ENCODE results near the gene EIF4E2. TPM values are rescaled to one million over a fixed set of nuclear protein-coding genes. Genes with fewer than 3 reads are reported as not detected.
"Not testable (repeated sequence)": the region's sequence is repeated elsewhere in the genome, so short reads cannot be mapped to it uniquely, and the experiment has no call there.

The EIF4E2 gene
- total RNA-seq, 1 donor from 2014 or later = 97.0 TPM

GRCh38 chr2:232569541-232569940 lies 19.1 kb downstream of the EIF4E2 start:
- Histone ChIP-seq H3K4me2 (no peak overlapping the region), H3K27ac (no peak overlapping the region), H3K9me3 (ENCODE audit: low read depth) (no peaks in the 10 kb centered on the region), H3K9ac (no peak overlapping the region), H4K20me1 (ENCODE audit: low read depth) (peaks cover 3% of the 10 kb centered on the region), H3K79me2 (ENCODE audit: low read depth) (no peaks in the 10 kb centered on the region), H2AFZ (replicated peaks) (no peak overlapping the region), H3F3A (ENCODE audit: low read depth) (no peaks in the 10 kb centered on the region), H3K27me3 (no peaks in the 10 kb centered on the region), H3K4me3 (no peak overlapping the region), H3K36me3 (peaks cover 9% of the 10 kb centered on the region), H3K4me1 (peaks cover 4% of the 10 kb centered on the region)
- TF ChIP-seq EZH2phosphoT487 (IDR thresholded peaks at IDR 0.05) (no peak), CTCF (IDR thresholded peaks at IDR 0.05) (no peak), EZH2 (IDR thresholded peaks at IDR 0.05) (no peak)
- Mint-ChIP-seq H3K36me3 (peaks cover 45% of the 10 kb centered on the region), H3K27me3 (ENCODE audit: insufficient read depth, low read depth) (peaks cover 4% of the 10 kb centered on the region), H3K9me3 (no peaks in the 10 kb centered on the region), H3K4me1 (peaks cover 10% of the 10 kb centered on the region), H3K4me3 (no peak overlapping the region), H3K27ac (no peak overlapping the region)
- DNase-seq (ENCODE audit: low spot score) = no peak

- H3K27me3 Mint-ChIP-seq (ENCODE audit: insufficient read depth, low read depth); H3F3A ChIP-seq (ENCODE audit: low read depth); H2AFZ ChIP-seq (replicated peaks); H3K27ac Mint-ChIP-seq; H3K9ac ChIP-seq; H3K9me3 ChIP-seq (ENCODE audit: low read depth); H3K4me1 ChIP-seq; H3K4me3 ChIP-seq; H3K36me3 ChIP-seq; DNase-seq (ENCODE audit: low spot score); H3K9me3 Mint-ChIP-seq; H3K27ac ChIP-seq; H4K20me1 ChIP-seq (ENCODE audit: low read depth); H3K4me3 Mint-ChIP-seq; H3K79me2 ChIP-seq (ENCODE audit: low read depth); H3K4me2 ChIP-seq; H3K27me3 ChIP-seq: not testable (repeated sequence)
- peaks cover 48% of the 10 kb centered on the region for H3K36me3 Mint-ChIP-seq
- H3K4me1 Mint-ChIP-seq = peaks cover 10% of the 10 kb centered on the region
Observed at GRCh38 chr2:232570481-232570880, 20.0 kb downstream of the EIF4E2 start.

- H3K4me1 ChIP-seq = peaks cover 4% of the 10 kb centered on the region
- no peak overlapping the region for H2AFZ ChIP-seq (replicated peaks)
- Mint-ChIP-seq H3K4me1 (peaks cover 10% of the 10 kb centered on the region), H3K36me3 (peaks cover 46% of the 10 kb centered on the region), H3K4me3 (no peak overlapping the region), H3K27me3 (ENCODE audit: insufficient read depth, low read depth) (peaks cover 4% of the 10 kb centered on the region), H3K27ac (no peak overlapping the region), H3K9me3 (no peaks in the 10 kb centered on the region)
- H3K27ac ChIP-seq = no peak overlapping the region
- DNase-seq (ENCODE audit: low spot score) = no peak
- no peak overlapping the region for H3K9ac ChIP-seq
- peaks cover 3% of the 10 kb centered on the region for H4K20me1 ChIP-seq (ENCODE audit: low read depth)
- no peaks in the 10 kb centered on the region for H3K9me3 ChIP-seq (ENCODE audit: low read depth)
- H3K36me3 ChIP-seq = peaks cover 9% of the 10 kb centered on the region
- no peaks in the 10 kb centered on the region for H3F3A ChIP-seq (ENCODE audit: low read depth)
- H3K79me2 ChIP-seq (ENCODE audit: low read depth) = no peaks in the 10 kb centered on the region
- no peak for TF ChIP-seq EZH2phosphoT487 (IDR thresholded peaks at IDR 0.05)
- no peak for TF ChIP-seq EZH2 (IDR thresholded peaks at IDR 0.05)
- no peak for TF ChIP-seq CTCF (IDR thresholded peaks at IDR 0.05)
- H3K4me3 ChIP-seq = no peak overlapping the region
- no peak overlapping the region for H3K4me2 ChIP-seq
- H3K27me3 ChIP-seq = no peaks in the 10 kb centered on the region
Observed at GRCh38 chr2:232571026-232571474, 20.6 kb downstream of the EIF4E2 start.

GRCh38 chr2:232573042-232573441 lies 22.6 kb downstream of the EIF4E2 start:
- no peaks in the 10 kb centered on the region for H3K27me3 ChIP-seq
- Mint-ChIP-seq H3K9me3 (no peaks in the 10 kb centered on the region), H3K27me3 (ENCODE audit: insufficient read depth, low read depth) (peaks cover 4% of the 10 kb centered on the region), H3K4me3 (no peak overlapping the region), H3K4me1 (peaks cover 10% of the 10 kb centered on the region), H3K27ac (no peak overlapping the region), H3K36me3 (peaks cover 31% of the 10 kb centered on the region)
- H3K4me1 ChIP-seq = peaks cover 12% of the 10 kb centered on the region
- no peak overlapping the region for H3K4me3 ChIP-seq
- no peak overlapping the region for H3K9ac ChIP-seq
- no peak overlapping the region for H3K27ac ChIP-seq
- no peaks in the 10 kb centered on the region for H3K36me3 ChIP-seq
- TF ChIP-seq EZH2 (IDR thresholded peaks at IDR 0.05) = no peak
- no peak for TF ChIP-seq EZH2phosphoT487 (IDR thresholded peaks at IDR 0.05)
- no peak for TF ChIP-seq CTCF (IDR thresholded peaks at IDR 0.05)
- H2AFZ ChIP-seq (replicated peaks) = no peak overlapping the region
- H4K20me1 ChIP-seq (ENCODE audit: low read depth) = peaks cover 3% of the 10 kb centered on the region
- no peak overlapping the region for H3K4me2 ChIP-seq
- H3K79me2 ChIP-seq (ENCODE audit: low read depth) = no peaks in the 10 kb centered on the region
- DNase-seq (ENCODE audit: low spot score) = no peak
- H3K9me3 ChIP-seq (ENCODE audit: low read depth) = no peaks in the 10 kb centered on the region
- H3F3A ChIP-seq (ENCODE audit: low read depth) = no peaks in the 10 kb centered on the region
